HUDEP-2 (cell line): ENCODE measurements around the gene ZNF469.

Source experiments
- DNase-seq, 76 experiments: peaks; one replicate each; lab custom pipeline; 2025; ENCODE audit not compliant: unreplicated experiment in 76 of 76; lab: John Stamatoyannopoulos, UW

Gene ZNF469

GRCh38 chr16:88347656-88348376 lies 34.9 kb upstream of the ZNF469 start:
- DNase-seq, result no peak

- no peak for DNase-seq
Measured at GRCh38 chr16:88348377-88349152, 34.2 kb upstream of the ZNF469 start.

GRCh38 chr16:88349153-88349902 lies 33.4 kb upstream of the ZNF469 start:
- DNase-seq, result no peak

DNA sequence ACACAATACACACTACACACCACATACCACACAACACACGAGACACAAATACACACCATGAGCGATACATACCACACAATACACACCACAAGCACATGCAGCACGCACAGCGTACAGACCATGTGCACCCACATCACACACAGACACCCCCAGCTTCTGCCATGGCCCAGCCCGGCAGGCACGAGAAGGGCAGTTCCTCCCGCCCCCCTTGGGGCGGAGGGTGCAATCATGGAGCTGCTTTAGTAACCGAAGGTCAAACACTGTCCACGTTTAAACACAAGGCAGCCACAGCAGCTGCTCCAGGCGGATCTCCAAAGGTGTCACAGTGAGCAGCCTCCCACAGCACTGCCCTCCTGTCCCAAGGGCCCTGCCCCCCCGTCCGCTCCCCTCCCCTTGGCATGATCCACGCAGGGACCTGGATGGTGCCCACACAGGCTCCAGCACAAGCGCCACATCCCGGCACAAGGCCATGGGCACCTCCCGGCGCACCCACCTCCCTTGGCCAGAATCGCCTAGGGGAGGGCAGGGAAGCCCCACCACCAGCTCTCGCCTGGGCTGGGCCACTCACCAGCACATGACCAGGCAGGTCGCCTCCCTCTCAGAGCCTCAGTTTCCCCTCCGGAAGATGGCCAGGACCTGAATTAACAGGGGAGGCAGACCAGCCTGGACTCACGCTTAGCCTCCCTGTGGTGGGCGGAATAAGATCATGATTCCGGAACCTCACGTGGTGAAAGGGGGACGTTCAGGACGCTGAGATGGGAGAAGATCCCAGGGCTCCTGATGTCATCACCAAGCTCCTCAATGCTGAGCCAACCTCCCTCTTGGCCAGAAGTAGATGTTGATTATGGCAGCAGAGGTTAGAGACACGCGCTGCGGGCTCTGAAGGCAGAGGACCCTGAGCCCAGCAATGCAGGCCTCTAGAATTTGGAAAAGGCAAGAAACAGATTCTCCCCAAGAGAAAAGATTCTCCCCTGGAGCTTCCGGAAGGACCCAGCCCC lies 32.6 kb upstream of the ZNF469 start:
- DNase-seq, result no peak

- DNase-seq, result no peak
Measured at GRCh38 chr16:88350922-88351321, 31.8 kb upstream of the ZNF469 start.

DNA sequence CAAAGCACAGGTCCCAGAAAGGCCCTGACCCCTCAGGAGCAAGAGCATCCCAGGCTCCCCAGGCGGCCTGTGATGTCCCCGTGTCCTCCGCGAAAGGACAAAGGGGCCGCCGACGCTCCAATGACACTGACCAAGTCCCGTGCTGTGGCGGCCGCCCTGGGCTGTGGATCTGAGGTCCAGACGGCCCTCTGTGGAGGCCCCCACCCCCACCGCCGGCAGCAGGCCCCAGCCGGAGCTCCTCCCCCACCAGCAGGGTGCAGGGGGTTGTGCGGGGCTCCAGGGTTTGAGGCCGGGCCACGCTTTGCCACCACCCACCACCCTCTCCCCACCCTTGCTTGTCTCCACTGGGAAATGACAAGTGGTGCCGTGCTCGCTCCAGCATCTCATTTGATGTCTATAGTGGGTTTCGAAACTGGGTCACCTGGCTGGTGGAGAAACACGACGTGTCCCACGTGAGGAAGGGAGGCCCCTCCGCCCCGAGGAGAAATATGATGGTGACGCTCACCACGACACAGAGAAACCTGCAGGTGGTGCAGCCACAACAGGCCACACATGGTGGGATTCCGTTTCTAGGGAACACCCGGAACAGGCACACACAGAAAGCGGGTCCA lies 31.2 kb upstream of the ZNF469 start:
- no peak for DNase-seq

- DNase-seq, result no peak
Measured at GRCh38 chr16:88352261-88353200, 30.2 kb upstream of the ZNF469 start.

- no peak for DNase-seq
Measured at GRCh38 chr16:88353232-88353631, 29.5 kb upstream of the ZNF469 start.

GRCh38 chr16:88353691-88354090 lies 29.1 kb upstream of the ZNF469 start:
- no peak for DNase-seq

DNA sequence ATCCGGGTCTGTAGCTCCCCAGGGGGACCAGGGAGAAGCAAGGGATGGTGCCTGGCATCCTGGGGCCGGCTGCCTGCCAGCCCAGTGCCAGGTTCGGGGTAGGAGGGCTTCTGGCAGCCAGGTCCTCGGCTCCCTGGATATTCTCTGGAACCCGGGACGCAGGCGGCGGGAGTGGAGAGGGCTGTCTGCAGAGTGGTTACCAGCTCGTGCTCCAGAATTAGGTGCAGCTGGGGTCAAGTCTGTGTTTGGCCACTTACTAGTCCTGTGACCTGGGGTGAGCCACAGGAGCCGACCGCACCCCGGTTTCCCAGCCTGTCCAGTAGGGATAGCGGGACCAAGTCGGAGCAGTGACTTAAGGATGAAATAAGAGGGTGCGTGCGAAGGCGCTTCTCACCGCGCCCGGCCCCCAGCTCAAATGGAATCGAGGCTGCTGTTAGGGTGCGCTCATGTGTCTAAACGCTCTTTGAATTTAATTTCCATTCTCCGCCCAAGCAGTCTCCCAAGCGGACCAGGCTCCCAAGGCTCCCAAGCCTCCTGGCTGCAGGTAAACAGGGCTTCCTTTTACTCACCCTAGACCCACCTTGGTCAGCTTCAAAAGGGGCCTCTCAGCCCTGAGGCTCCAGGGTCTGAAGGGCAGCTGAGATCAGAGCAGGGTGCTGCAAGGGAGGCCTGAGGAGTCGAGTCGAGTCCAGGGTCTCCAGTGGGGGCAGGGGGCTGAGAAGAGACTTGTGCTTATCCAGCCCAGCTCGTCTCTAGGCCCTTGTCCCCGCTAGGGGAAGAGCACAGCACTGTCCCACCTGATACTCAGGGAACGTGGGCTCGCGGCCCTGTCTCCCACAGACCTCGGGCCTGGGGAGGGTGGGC lies 28.3 kb upstream of the ZNF469 start:
- no peak for DNase-seq

- DNase-seq, result no peak
Measured at GRCh38 chr16:88355093-88355388, 27.7 kb upstream of the ZNF469 start.

DNA sequence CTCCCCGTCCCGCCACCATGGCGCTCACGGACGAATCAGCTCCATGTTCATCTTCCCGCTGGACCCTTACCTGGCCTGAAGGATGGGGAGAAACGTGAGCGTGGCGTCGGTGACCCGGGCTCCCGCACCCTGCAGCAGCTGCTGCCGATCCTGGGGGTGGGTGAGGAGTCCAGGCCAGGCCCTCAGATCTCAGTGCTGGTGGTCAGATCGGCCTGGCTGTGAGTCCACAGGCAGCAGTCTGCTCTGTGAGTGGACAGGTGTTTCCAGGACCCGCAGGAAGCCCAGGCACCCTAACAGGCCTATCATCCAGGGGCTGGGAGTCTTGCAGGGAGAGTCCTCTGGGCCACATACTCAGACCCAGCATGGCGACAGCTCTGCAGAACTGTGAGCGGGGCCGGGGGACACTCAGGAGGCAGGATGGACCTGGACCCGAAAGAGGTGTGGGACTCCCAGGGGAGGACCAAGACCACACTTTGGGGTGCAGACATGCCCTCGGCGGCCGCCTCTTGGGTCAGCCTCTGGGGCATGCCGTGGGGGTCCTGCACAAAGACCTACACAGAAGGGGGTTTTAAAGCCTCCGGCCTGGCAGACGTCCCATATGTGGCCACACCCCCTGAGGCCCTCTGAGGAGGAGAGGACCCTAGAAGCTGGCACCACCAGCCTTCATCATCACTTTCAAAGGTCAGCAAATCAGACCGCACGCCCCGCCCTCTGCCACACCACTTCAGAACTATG lies 27.2 kb upstream of the ZNF469 start:
- DNase-seq, result no peak

- no peak for DNase-seq
Measured at GRCh38 chr16:88356124-88356726, 26.5 kb upstream of the ZNF469 start.

- no peak for DNase-seq
Measured at GRCh38 chr16:88356727-88357199, 26.0 kb upstream of the ZNF469 start.

- no peak for DNase-seq
Measured at GRCh38 chr16:88357317-88358022, 25.3 kb upstream of the ZNF469 start.

- DNase-seq, result no peak
Measured at GRCh38 chr16:88358023-88358420, 24.7 kb upstream of the ZNF469 start.
